ENCODE results near the gene GGTLC1.

GGTLC1 gene

DNA sequence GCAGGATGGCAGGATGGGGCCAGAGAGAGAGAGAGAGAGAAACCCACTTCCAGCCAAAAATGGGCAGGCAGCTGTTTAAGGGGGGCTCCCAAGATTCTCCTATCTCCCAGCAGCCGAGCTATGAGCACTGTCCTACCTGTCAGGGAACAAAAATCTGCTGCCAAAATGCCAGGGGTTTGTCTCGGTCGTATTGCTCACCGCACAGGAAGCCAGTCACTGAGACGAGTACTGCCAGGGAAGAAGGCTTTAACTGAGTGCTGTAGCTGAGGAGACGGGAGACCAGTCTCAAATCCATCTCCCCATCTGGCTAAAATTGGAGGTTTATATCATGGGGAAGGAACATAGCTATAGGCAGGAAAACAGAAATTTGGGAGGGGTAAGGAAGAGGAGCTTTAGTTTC is 22.3 kb downstream of the GGTLC1 start:
- no peak for DNase-seq (ENCODE audit: low read depth, low spot score)

DNA sequence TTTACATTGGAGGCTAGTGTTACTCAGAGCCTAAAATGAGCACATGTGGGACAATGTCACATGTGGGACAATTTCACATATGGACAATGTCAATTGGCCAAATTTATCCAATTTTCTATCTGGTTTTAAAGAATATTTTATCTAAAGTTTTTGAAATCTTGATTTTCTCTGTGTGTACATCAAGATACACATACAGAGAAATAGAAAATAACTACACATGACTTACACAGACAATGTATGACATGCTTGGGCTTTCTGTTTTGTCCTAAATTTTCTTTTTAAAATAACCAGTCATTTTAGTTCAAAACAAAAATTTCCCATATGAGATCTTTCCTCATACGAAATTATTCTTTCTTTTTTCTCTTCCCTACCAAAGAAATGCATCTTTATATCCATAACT is 24.6 kb downstream of the GGTLC1 start:
- DNase-seq (ENCODE audit: low read depth, low spot score): no peak

DNA sequence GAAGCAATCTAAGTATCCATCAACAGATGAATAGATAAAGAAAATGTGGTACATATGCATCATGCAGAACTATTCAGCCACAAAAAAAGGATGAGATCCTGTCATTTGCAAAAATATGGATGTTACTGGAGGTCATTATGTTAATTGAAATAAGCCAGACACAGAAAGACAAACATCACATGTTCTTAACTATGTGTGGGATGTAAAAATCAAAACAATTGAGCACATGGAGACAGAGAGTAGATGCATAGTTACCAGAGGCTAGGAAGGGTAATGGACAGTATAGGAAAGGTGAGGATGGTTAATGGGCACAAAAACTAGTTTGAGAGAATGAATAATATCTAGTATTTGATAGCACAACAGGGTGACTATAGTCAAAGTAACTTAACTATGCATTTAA is 26.3 kb downstream of the GGTLC1 start:
- DNase-seq (ENCODE audit: low read depth, low spot score): no peak

GRCh38 chr20:23959054-23959453 is 29.5 kb downstream of the GGTLC1 start:
- no peak for DNase-seq (ENCODE audit: low read depth, low spot score)

DNA sequence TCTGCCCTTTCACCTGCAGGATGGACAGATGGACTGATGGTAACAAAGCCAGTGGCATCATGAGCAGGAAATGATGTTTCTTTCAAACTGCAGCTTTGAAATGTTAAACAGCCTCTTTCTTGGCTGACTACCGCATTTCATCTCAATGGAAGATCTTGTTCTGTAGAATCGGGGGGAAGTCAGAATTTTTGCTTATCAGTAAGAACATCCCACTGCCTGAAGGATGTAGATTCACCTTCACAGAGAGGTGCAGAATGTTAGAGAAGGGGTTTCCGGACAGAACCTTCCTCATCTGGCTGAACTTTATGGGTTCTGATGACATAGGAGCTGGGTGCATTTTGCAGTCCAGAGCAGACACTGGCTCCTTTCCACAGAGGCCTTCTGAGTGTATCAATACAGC is 32.7 kb downstream of the GGTLC1 start:
- no peak for DNase-seq (ENCODE audit: low read depth, low spot score)

GRCh38 chr20:23954008-23954745 is 34.4 kb downstream of the GGTLC1 start:
- no peak for DNase-seq (ENCODE audit: low read depth, low spot score)

GRCh38 chr20:23946206-23946605 is 42.4 kb downstream of the GGTLC1 start:
- DNase-seq (ENCODE audit: low read depth, low spot score): no peak

DNA sequence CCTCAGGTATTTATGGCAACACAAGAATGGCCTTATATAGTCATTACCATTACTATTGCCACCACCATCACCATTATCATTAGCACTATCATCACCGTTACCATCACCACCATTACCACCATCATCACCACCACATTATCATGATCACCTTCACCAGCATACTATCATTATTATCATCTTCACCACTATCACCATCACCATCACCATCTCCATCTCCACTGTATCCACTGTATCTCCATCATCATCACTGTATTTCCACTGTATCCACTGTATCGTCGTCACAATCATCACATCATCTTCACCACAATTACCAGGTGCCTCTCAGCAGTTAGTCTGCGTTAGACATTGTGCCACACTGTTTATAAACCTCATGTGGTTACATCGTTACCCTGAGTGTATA is 45.3 kb downstream of the GGTLC1 start:
- no peak for DNase-seq (ENCODE audit: low read depth, low spot score)

DNA sequence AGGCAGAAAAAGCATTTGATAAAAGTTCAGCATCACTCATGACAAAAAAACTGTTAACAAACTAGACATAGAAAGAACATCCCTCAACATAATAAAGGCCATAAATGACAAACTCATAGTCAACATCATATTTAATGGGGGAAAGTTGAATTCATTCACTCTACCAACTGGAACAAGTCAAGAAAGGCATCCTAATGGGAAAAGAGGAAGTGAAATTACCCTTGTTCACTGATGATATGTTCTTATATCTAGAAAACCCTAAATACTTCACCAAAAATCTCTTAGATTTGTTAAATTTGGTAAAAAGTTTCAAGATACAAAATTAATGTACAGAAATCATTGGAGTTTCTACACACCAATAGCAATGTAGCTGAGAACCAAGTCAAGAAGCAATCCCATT is 48.9 kb downstream of the GGTLC1 start:
- DNase-seq (ENCODE audit: low read depth, low spot score): no peak

GRCh38 chr20:23939063-23939462 is 49.5 kb downstream of the GGTLC1 start:
- no peak for DNase-seq (ENCODE audit: low read depth, low spot score)

DNA sequence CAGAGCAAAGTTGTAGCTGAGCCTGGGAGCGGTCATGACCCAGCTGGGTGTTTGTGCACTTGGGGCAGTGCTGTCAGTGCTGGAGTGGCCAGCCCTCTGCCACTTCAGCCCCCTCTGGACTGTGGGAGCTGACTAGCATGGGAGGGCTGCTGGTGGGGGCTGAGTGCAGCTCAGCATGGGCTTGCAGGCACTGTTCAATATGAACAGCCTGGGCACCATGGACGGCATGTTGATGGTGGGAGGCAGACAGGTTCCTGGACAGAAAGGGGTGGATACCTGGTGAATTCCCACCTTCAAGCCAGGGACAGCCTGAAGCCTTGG is 50.5 kb downstream of the GGTLC1 start:
- no peak for DNase-seq (ENCODE audit: low read depth, low spot score)

GRCh38 chr20:23937303-23938117 is 51.1 kb downstream of the GGTLC1 start:
- peak; percentile 84 for DNase-seq (ENCODE audit: low read depth, low spot score)
